Natural killer cell (primary cell): Measurements from ENCODE around the gene IKZF2. TPM values are rescaled to one million over a fixed set of nuclear protein-coding genes. Genes with fewer than 3 reads are reported as not detected.
A peak's percentile ranks its signal among the peaks of the same experiment; 100 is the strongest.

Experiments
- ATAC-seq, 3 donors: fragments of 150-1000 bp in 2 of 3; fragments of 200-7000 bp in 1 of 3; cut with Tn5 transposase; 1 replicate in 1 of 3; 2 replicates in 2 of 3; pipeline ENCODE4 v1.10.0; 2021; ENCODE audit warnings: mild to moderate bottlenecking in 2 of 3, moderate library complexity in 2 of 3
- DNase-seq, 2 donors: peaks; one replicate each; pipeline versions ENCODE4 v3.0.0 to v3.0.0-alpha.2; 2013 to 2021; ENCODE audit warnings: mixed read lengths in 1 of 2
- H3K27ac ChIP-seq: one replicate; pipeline ENCODE4 v1.5.1; 2013; ENCODE audit warnings: mild to moderate bottlenecking, low read length
- H3K27me3 ChIP-seq: one replicate; pipeline ENCODE4 v1.6.1; 2013; ENCODE audit warnings: low read length; ENCODE audit not compliant: control insufficient read depth, insufficient read depth
- H3K36me3 ChIP-seq: one replicate; pipeline ENCODE4 v1.6.1; 2013; ENCODE audit warnings: low read length; ENCODE audit not compliant: control insufficient read depth, insufficient read depth
- H3K4me1 ChIP-seq: one replicate; pipeline ENCODE4 v1.6.1; 2013; ENCODE audit warnings: low read length; ENCODE audit not compliant: control insufficient read depth, insufficient read depth
- H3K4me3 ChIP-seq: one replicate; pipeline ENCODE4 v1.5.1; 2013; ENCODE audit warnings: low read length
- H3K9me3 ChIP-seq: one replicate; pipeline ENCODE4 v1.6.1; 2013; ENCODE audit warnings: low read length; ENCODE audit not compliant: control insufficient read depth, insufficient read depth
- H3K27ac Mint-ChIP-seq, 2 donors: one replicate each; pipeline ENCODE4 v1.8.0; 2022; ENCODE audit warnings: mild to moderate bottlenecking in 2 of 2, mixed read lengths in 2 of 2, moderate library complexity in 1 of 2
- H3K27me3 Mint-ChIP-seq, 2 donors: one replicate each; pipeline ENCODE4 v1.8.0; 2022; ENCODE audit warnings: low read depth in 2 of 2, mixed read lengths in 2 of 2
- H3K36me3 Mint-ChIP-seq: one replicate; pipeline ENCODE4 v1.8.0; 2022; ENCODE audit warnings: mixed read lengths
- H3K4me1 Mint-ChIP-seq, 2 donors: one replicate each; pipeline ENCODE4 v1.8.0; 2022; ENCODE audit warnings: mixed read lengths in 2 of 2
- H3K4me3 Mint-ChIP-seq: one replicate; pipeline ENCODE4 v1.8.0; 2022; ENCODE audit warnings: mild to moderate bottlenecking, moderate library complexity, mixed read lengths
- H3K9me3 Mint-ChIP-seq, 2 donors: one replicate each; pipeline ENCODE4 v1.8.0; 2022; ENCODE audit warnings: mixed read lengths in 2 of 2
- WGBS: methylation state at CpG from one replicate; pipeline ENCODE4 v1.1.7; 2013; ENCODE audit warnings: missing lambda C conversion rate; ENCODE audit not compliant: insufficient coverage; 5-methylcytosine and 5-hydroxymethylcytosine counted together
- intact Hi-C: fragments of 100-400 bp; cut with micrococcal nuclease; formaldehyde crosslinking; loops from one replicate; pipeline ENCODE4 v1.14.2; 2022
- total RNA-seq, 4 donors: library from RNA; stranded (reverse); fragments of 120-200 nt in 1 of 4; gene quantifications; one replicate each; pipeline versions ENCODE4 v1.2.3 to v1.2.4, GENCODE V29; 2013 to 2022
- TF ChIP-seq, protein P1 (sequence below): fragments of 200-600 bp; IDR thresholded peaks from one replicate; pipeline ENCODE4 v1.8.0; 2022; ENCODE audit warnings: antibody characterized with exemption

Gene IKZF2
- total RNA-seq, 3 donors from 2014 or later (not counting 1 experiment from before 2014, with no cell fraction given): 74.4 to 162 (median 133) TPM

DNA sequence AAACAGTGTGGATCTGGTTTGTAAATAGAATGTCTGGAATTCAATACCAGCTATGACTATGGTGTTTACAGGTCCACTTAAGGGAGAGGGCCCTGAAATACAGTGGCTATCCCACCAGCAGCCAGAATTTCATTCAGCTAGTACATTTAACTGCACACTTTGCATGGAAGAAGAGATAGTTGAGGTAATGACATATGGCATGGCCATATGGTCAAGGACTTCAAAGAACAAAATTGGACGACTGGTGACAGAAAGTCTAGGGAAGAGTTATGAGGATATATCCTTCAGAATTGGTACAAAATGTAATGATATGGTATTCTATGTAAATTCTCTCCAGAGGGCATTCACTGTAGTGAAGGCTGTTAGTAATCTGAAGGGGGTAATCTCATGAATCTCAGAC lies 105.0 kb downstream of the IKZF2 start:
- no peaks in the 10 kb centered on the region for H3K9me3 Mint-ChIP-seq
- 95% methylated on average over 1 of the region's 1 CpG for WGBS

DNA sequence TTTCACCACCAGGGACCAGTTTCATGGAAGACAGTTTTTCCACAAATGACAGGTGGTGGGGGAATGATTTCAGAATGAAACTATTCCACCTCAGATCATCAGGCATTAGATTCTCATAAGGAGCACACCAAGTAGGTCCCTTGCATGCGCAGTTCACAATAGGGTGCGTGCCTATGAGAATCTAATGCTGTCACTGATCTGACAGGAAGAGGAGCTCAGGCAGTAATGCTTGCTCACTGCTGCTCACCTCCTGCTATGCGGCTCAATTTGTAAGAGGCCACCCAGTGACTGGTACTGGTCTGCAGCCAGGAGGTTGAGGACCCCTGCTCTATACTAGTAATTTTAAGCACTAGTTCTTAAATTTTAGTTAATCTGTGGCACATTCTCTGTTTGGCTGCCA lies 107.8 kb downstream of the IKZF2 start:
- Histone ChIP-seq H3K27ac (no peak overlapping the region), H3K36me3 (peaks cover 24% of the 10 kb centered on the region), H3K9me3 (peaks cover 4% of the 10 kb centered on the region), H3K4me3 (no peak overlapping the region), H3K4me1 (peaks cover 5% of the 10 kb centered on the region), H3K27me3 (no peaks in the 10 kb centered on the region)
- Mint-ChIP-seq H3K4me1 (peaks cover 25 to 38% of the 10 kb centered on the region in 2 donors), H3K4me3 (no peak overlapping the region), H3K36me3 (peaks cover 30% of the 10 kb centered on the region), H3K9me3 (no peaks in the 10 kb centered on the region), H3K27ac (peak overlapping the region; percentile 27 to 82), H3K27me3 (no peaks in the 10 kb centered on the region)
- DNase-seq (no peak), ATAC-seq (no peak)
- TF ChIP-seq, protein P1, sequence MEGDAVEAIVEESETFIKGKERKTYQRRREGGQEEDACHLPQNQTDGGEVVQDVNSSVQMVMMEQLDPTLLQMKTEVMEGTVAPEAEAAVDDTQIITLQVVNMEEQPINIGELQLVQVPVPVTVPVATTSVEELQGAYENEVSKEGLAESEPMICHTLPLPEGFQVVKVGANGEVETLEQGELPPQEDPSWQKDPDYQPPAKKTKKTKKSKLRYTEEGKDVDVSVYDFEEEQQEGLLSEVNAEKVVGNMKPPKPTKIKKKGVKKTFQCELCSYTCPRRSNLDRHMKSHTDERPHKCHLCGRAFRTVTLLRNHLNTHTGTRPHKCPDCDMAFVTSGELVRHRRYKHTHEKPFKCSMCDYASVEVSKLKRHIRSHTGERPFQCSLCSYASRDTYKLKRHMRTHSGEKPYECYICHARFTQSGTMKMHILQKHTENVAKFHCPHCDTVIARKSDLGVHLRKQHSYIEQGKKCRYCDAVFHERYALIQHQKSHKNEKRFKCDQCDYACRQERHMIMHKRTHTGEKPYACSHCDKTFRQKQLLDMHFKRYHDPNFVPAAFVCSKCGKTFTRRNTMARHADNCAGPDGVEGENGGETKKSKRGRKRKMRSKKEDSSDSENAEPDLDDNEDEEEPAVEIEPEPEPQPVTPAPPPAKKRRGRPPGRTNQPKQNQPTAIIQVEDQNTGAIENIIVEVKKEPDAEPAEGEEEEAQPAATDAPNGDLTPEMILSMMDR: no peak
- intact Hi-C loops: no loop called here
- whole genome bisulfite sequencing: 86% methylated on average over 3 of the region's 3 CpGs

More for the DNA sequence above, 105.0 kb downstream of the IKZF2 start:
- DNase-seq (no peak), ATAC-seq (no peak)
- intact Hi-C loops: no loop called here
- Histone ChIP-seq H3K4me1 (peaks cover under 1% of the 10 kb centered on the region), H3K4me3 (no peak overlapping the region), H3K36me3 (peaks cover 29% of the 10 kb centered on the region), H3K27ac (no peak overlapping the region), H3K27me3 (no peaks in the 10 kb centered on the region), H3K9me3 (peaks cover 4% of the 10 kb centered on the region)
- H3K27me3 Mint-ChIP-seq: no peaks in the 10 kb centered on the region
- no peak overlapping the region for H3K27ac Mint-ChIP-seq
- H3K4me1 Mint-ChIP-seq: peaks cover 28 to 42% of the 10 kb centered on the region in 2 donors
- TF ChIP-seq, protein P1: no peak
- no peak overlapping the region for H3K4me3 Mint-ChIP-seq
- H3K36me3 Mint-ChIP-seq: peaks cover 40% of the 10 kb centered on the region

DNA sequence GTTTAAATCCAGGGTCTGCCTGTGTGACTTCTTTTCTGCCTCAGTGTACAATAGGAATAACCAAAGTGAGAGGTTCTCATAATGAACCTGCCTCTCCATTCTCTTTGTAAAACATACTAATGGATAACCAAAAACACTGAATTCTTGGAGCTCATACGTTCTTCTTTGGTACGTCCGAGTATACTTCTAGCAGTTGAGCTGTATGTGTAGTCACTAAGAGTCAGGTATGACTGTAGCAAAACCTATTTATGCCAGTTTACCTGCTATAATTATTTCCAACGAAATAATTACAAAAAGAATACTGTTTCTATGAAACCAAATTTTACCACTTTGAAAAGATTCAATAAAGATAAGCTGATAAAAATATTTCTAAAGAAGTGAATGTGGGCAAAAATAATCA lies 109.2 kb downstream of the IKZF2 start:
- H3K36me3 ChIP-seq: peaks cover 18% of the 10 kb centered on the region
- Mint-ChIP-seq H3K27me3 (no peaks in the 10 kb centered on the region), H3K36me3 (peaks cover 27% of the 10 kb centered on the region), H3K27ac (peak overlapping the region; percentile 82), H3K9me3 (no peaks in the 10 kb centered on the region), H3K4me3 (no peak overlapping the region), H3K4me1 (peaks cover 38 to 51% of the 10 kb centered on the region in 2 donors)
- no peak for ATAC-seq
- H3K4me3 ChIP-seq: no peak overlapping the region
- H3K9me3 ChIP-seq: peaks cover 4% of the 10 kb centered on the region
- no peak for DNase-seq
- no peaks in the 10 kb centered on the region for H3K27me3 ChIP-seq
- intact Hi-C loops: no loop called here
- peaks cover 16% of the 10 kb centered on the region for H3K4me1 ChIP-seq
- no peak overlapping the region for H3K27ac ChIP-seq
- WGBS: 50% methylated on average over 2 of the region's 4 CpGs
- TF ChIP-seq, protein P1: no peak

DNA sequence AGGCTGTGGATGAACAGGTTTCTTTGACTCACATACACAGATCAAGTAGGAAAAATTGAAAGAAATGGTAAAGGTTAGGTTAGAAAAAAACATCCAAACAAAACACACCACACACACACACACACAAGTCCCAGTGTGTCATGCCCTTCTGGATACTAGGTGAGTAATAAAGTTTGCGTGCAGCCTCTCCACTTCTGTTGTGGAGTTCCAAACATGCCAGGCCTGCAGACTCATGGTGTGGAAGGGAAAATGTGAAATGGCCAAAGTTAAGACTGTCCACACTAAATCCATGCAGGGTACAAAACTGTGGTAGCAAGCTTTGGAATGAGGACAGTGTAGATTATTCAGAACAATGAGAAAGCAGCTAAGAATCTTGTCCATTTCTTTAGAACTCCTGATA lies 114.6 kb downstream of the IKZF2 start:
- H3K4me3 ChIP-seq: no peak overlapping the region
- H3K27me3 ChIP-seq: no peaks in the 10 kb centered on the region
- H3K36me3 ChIP-seq: no peaks in the 10 kb centered on the region
- H3K27ac ChIP-seq: peak overlapping the region; percentile 82
- intact Hi-C loops: loop anchor here (5.0 kb wide), 2 partner anchors 90 to 115 kb away; partner anchors contain the start of gene IKZF2
- DNase-seq (no peak), ATAC-seq (no peak)
- H3K36me3 Mint-ChIP-seq: peaks cover 9% of the 10 kb centered on the region
- H3K27ac Mint-ChIP-seq: peak overlapping the region; percentile 25 to 94
- H3K4me3 Mint-ChIP-seq: peak overlapping the region; percentile 83
- WGBS: 0% methylated on average over 1 of the region's 1 CpG
- H3K4me1 Mint-ChIP-seq: peaks cover 62% of the 10 kb centered on the region in 2 donors
- no peaks in the 10 kb centered on the region for H3K9me3 ChIP-seq
- TF ChIP-seq, protein P1: no peak
- peaks cover 24% of the 10 kb centered on the region for H3K4me1 ChIP-seq
- H3K9me3 Mint-ChIP-seq: no peaks in the 10 kb centered on the region
- no peaks in the 10 kb centered on the region for H3K27me3 Mint-ChIP-seq
